HG03045 (cell line): Measurements from ENCODE around the gene TMCC2.
A peak's percentile ranks its signal among the peaks of the same experiment; 100 is the strongest.
"Not testable (repeated sequence)": the region's sequence is repeated elsewhere in the genome, so short reads cannot be mapped to it uniquely, and the experiment has no call there.

ENCODE experiments used
- ATAC-seq: cut with Tn5 transposase; IDR thresholded peaks from one replicate; pipeline ENCODE4 v1.9.1; 2021; ENCODE audit warnings: mild to moderate bottlenecking, moderate library complexity; ENCODE audit not compliant: unreplicated experiment

TMCC2 gene

DNA sequence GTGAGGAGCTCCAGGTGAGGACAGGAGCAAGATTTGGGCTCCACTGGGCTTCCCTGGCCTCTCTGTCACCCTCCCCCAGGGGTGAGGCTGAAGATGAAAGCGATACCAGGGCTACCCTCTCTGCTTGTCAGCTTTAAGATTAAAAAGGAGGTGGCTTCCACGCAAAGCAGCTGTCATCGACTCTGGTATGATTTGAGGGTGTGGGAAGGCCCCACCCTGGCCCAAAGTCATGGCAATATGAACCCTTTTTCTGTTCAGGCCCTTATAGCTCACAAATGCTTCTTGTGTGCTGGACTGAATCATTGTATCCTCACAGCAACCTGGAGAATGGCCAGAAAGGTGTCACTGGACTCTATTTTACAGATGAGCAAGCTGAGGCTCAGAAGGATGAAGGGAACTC, 52.2 kb downstream of the TMCC2 start:
- no peak for ATAC-seq

DNA sequence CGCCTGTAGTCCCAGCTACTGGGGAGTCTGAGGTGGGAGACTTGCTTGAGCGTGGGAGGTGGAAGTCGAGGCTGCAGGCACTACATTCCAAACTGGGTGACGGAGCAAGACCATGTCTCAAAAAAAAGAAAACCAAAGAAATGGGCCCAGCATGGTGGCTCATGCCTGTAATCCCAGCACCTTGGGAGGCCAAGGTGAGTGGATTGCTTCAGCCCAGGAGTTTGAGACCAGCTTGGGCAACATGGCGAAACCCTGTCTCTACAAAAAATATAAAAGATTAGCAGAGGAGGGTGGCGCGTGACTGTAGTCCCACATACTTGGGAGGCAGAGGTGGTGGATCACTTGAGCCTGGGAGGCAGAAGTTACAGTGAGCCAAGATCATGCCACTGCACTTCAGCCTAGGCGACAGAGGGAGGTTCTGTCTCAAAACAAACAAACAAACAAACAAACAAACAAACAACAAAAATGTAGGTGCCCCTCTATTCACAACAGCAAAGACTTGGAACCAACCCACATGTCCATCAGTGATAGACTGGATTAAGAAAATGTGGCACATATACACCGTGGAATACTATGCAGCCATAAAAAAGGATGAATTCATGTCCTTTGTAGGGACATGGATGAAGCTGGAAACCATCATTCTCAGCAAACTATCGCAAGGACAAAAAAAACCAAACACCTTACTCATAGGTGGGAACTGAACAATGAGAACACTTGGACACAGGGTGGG, 53.1 kb downstream of the TMCC2 start:
- ATAC-seq: not testable (repeated sequence)

DNA sequence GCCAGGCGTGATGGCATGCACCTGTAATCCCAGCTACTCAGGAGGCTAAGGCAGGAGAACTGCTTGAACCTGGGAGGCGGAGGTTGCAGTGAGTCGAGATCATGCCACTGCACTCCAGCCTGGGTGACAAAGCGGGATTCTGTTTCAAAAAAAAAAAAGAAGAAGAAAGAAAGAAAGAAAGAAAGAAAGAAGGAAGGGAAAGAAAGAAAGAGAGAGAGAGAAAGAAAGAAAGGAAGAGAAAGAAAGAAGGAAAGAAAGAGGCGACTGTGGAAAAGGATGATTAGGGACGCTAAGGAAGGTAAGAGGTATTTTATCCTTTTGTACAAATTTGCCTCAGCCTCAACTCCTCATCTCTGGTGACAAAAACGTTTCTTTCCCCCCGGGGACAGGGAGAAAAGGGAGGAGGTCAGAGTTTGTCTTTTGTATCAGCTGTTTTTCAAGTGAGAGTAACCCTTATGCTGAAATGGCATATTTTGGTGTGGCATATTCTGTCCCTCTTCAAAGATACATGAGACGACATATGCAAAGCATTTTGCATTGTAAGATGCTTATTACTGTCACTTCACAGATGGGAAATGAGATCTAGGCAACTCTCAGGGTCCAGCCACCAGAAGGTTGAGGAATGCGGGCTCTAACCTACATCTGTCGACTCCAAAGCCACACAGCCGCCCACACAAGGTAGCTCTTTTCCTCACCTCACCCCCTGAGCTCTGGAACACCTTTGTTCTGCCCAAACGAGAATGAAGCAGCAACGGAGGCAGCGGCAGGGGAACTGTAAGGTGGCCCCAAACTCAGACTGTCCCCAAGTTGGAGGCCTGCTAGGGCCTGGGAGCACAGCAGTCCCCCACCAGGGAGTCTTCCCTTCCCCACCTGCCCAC, 55.8 kb downstream of the TMCC2 start:
- ATAC-seq: no peak

DNA sequence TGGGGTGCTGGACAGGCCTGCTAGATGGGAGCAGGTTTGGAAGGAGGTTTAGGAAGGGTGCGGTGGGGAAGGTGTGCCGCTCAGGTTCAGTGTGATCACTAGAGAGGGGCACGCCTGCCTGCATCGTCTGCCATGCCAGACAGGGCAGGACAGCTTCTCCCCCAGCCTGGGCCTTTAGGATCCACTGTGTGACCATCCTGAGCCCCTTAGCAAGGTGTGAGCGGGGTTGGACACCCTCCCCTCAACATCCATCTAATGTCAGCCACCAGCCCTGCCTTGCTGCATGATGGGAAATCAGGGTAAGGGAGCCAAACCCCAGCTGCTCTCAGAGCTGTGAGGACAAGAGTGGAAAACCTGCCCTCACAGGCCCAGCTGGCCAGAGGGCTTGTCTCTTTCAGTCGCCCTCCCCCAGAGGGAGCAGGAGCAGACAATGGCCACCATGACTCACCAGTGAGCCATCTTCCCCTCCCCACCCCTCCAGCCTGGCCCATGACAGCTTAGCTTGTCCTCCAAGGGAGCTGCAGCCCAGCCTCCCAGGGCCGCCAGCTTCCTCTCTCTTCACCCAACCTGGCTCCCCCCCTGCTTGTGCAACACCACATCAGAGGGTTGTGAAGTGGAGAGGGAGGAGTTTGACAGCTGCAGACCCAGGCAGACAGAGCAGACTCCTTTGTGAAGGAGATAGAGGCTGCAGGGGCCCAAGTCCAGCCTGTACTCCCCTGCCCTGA, 56.8 kb downstream of the TMCC2 start:
- ATAC-seq: no peak

DNA sequence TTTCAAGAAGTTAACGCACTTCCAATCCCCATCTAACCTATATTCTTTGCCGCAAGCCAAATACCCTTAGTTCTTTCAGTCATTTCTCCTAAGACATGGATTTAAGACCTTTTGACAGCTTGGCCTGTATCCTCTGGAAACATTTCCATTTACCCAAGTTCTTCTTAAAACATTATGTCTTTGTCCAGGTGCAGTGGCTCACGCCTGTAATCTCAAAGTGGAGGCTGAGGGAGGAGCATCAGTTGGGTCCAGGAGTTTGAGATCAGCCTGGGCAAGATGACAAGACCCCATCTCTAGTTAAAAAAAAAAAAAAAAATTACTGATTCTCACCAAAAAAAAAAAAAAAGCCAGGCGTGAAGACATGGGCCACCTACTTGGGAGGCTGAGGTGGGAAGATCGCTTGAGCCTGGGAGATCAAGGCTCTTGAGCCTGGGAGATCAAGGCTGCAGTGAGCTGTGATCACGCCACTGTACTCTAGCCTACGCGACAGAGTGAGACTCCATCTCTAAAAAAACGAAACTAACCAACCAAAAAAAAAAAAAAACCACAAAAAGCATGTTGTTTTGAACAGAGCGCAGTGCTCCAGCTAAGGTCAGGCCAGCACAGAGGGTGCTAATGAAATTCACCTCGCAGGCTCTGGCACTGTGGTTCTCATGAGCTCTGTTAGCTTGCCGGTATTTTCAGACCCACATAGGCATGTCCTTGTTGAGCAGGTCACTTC, 57.8 kb downstream of the TMCC2 start:
- no peak for ATAC-seq

DNA sequence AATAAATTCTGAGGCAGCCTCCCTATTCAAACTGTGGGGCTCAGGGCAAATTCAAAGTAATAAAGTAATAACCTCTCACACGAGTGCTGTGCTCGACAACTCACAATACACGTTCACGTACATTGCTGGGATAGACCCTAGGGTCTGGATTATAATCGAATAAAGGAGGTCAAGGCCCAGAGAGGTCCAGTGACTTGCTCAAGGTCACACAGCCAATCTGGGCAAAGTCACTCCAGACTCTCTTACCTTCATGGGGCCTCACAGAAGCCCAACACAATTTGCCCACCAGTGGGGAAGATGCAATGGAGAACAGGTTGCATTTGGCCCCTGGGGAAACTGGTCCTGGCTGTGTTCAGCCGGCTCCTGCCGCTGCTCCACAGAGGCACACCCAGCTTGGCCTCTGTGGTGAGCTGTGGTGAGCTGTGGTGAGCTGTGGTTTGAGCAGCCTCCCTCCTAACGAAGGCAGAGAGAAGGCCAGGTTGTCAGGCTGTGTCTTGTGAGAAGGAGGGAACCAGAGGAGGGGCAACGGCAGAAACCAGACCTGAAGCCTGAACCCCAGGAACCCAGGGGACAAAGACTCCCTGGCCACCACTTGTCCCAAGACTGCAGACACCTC, 58.7 kb downstream of the TMCC2 start:
- ATAC-seq: no peak

DNA sequence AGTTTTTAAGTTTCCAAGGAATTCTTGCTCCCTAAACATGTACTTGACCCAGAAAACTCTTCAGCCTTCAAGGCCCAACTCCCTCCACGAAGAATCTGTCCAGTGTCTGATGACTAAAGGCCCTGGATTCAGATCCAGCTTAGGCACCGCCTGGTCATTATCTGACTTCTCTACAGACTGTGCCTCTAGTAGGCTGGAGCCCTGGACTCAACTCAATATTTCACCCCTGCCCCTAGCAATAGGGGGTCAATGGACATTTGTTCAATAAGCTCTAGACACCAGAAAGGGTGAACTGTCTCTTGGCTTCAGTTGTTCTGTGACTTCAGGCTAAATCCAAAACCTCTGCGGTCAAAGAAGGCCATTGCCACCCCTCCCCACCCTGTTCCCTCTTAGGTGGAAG, 59.3 kb downstream of the TMCC2 start:
- no peak for ATAC-seq

DNA sequence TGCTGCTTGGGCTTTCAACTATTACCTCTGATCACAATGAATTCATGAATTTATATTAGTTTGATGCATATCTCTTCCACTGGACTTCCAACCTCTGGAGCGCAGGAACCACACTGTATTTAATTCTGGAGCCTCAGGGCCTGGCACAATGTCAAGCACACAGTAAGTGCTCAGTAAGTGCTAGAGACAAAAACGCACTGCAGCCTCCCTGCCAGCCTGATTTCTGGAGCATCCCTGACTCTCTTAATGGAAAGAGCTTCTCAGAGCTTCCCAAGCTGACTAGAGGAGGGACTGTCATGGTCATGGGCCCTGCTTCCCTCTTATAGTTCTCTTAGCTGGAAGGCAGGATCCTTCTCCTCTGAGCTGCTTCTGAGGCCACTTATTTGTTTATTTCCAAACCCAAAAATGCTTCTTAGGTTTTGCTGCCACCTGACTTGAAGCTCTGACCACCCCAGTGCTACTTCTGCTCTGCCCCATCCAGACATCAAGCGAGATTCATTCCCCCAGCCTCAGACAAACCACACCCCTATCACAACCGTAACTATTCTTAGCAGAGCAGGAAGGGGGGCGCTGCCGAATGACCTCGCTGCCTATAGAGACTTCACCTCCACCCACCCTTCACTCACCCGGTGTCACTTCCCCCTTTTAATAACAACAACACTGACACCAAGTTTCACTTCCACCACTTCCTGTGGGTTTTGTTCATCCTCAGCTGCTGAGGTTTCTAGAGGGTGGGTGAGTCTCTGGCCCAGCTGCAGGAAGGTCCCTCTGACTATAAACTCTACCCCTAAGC, 60.2 kb downstream of the TMCC2 start:
- ATAC-seq: peak; percentile 81

DNA sequence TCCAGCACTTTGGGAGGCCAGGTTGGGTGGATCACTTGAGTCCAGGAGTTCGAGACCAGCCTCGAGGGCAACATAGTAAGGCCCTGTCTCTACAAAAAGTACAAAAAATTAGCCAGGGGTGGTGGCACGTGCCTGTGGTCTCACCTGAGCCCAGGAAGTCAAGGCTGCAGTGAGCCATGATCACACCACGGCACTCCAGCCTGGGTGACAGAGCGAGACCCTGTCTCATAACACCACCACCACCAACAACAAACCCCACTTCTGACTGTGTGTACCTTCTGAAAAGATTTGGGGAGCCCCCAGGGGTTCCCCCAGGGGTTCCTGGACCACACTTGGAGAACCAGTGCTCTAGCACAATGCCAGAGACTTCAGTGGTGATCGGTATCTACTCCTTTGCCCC, 63.9 kb downstream of the TMCC2 start:
- ATAC-seq: no peak

DNA sequence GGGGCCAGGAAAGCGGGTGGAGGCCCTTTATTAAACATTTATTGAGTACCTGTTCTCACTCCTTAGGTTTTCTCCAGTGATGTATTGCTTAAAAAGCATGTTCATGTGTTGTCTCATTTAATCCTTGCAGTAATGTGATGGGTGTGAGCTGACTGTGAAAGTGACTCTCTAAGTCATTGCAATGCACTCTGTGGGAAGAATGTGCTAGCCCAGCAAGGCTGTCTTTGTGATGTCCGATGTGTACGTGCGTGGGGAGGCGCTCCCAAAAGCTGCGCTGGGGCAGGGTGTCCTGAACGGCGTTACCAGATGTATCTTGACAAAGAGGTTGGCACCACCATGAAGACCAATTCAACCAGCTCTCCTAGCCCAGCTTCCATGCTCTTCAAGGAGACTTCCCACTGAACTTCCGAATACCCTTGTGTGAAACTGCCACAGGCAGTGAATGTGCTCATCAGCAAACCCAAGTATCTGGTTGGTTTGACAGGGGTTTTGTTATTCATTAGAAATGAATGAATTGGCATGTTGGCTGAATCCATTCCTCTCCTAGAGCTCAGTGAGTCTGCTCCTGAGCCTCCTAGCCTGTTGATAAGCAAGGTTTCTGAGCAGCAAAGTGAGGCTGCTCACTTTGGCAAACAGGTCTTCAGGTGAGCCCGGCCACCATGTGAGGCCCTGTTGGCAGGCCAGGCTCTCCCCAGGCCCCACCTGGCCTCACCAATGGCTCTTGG, 65.8 kb downstream of the TMCC2 start:
- ATAC-seq: no peak

DNA sequence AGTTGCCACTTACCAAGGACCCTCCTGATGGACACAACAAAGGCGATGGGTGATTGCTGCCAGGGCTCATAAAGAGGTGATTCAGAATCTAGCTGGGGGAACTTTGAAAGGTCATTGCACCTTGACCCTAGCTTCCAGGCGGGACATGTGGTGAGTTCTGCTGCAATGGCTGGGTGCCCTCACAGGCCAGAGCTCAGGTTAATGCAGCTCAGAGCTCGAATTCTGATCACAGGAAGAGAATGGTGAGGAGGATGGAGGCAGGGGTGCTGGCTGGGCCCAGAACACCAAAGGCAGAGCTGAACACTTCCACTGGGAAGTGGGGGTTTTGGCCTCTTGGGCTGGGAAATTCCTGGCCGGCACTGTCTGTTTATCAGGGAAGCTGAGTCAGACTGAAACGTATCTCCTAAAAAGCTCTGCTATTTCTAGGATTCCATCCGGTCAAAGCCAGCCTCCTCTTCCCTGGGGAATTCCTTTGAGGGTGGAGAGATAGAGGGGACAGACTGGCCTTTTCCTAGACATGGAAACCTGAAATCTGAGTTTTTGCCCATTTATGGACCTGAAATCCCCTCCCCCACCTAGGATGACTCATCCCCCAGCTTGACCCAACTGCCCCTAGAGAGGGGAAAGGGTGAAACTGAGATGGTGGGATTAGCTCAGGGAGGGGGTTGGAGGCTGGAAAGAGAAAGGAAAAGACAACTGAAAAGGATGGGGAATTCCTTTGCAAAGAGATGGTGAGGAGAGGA, 66.6 kb downstream of the TMCC2 start:
- no peak for ATAC-seq

DNA sequence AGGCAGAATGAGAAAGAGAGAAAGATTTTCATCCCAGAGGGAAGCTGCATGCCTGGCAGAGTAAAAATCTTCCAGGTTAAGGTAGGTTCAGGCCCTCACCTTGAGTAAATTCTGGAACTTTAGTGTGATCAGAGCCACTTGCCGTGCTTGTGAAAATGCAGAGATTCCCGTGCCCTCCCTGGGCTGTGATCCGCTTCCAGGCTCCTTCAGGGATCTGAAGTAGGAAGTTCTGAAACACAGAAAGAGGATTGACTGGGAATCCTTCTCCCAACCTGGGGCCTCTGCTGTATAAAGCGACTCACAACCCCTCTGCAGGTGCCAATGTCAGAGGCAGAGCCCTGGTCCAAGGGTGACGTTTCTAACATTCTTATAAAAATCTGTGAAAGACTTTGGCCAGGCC, 67.2 kb downstream of the TMCC2 start:
- no peak for ATAC-seq

DNA sequence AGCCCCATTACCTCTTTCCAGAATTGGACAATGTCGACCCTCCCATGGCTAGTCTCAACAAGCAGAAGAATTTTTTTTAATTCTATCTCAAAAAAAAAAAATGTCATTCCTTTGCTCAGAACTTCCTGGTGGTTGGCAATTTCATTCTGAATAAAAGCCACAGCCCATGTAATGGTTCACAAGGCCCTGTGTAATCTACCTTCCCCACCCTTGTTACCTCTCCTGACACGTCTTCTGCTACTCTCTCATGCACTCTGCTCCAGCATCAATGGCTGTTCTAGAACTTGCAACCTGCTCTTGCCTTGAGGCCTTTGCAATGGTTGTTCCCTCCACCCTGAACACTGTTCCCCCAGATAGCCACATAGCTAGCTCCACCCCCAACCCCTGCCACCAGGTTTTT, 68.4 kb downstream of the TMCC2 start:
- ATAC-seq: no peak

DNA sequence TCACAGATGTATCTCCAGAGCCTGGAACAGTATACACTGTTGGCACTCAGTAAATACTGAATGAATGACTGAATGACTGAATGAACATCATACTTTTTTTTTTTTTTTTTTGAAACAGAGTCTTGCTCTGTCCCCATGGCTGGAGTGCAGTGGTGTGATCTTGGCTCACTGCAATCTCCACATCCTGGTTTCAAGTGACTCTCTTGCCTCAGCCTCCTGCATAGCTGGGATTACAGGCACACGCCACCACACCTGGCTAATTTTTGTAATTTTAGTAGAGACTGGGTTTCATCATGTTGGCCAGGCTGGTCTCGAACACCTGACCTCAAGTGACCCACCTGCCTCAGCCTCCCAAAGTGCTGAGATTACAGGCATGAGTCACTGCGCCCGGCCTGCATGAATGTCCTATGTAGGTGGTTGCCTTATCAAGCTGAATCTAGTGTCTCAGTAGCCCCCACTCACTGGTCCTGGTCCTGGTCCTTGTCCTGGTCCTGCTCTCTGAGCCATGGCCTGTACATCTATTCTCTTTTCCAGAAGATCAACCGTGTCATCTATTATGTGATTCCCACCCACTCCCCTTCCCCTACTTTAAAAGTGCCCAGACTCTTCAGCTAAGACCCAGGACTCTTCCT, 69.9 kb downstream of the TMCC2 start:
- not testable (repeated sequence) for ATAC-seq

DNA sequence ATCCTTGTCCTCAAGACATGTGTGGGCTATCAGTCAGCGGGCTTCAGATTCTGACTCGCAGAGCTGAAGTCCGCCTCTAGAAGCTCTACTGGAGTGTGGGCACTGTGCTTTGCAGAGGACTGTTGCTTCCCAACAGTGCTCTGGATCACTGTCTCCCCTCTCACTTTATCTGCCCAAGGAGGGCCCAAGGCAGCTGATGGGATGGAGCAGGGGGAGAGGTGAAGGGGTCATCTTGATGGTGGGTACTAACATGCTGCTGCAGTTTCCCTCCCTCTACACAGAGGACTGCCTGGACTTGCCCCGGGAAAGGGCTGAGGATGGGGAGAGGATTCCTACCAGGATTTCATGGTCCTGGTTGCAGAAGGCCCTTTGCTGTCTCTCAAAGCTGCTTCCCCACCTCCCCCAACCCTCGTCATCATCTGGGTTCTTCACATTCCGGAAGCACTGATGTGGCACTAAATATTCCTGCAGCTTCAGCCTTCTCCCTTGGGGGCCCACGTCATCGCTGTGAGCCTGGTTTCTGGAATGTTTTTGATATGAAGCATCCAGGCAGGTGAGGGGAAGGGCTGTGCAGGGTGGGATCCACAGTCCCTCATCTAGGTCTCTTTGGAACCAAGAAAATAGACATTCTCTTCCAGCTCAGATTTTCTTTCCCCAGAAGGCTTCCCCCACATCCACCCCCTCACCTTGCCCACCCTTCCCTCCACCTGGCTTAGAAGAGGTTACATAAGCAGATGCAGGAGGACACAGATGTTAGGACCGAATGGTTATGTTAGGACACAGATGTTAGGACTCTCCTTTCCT, 70.6 kb downstream of the TMCC2 start:
- ATAC-seq: no peak

DNA sequence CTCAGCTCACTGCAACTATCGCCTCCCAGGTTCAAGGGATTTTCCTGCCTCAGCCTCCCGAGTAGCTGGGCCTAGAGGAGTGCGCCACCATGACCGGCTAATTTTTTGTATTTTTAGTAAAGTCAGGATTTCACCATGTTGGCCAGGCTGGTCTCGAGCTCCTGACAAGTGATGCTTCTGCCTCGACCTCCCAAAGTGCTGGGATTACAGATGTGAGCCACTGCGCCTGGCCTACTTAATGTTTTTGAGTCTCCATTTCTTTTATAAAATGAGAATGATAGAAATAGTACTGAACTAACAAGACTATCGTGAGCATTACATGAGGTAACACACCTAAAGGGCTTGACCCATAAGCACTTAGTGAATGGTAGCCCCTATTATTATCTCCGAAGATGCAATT, 72.4 kb downstream of the TMCC2 start:
- ATAC-seq: no peak

DNA sequence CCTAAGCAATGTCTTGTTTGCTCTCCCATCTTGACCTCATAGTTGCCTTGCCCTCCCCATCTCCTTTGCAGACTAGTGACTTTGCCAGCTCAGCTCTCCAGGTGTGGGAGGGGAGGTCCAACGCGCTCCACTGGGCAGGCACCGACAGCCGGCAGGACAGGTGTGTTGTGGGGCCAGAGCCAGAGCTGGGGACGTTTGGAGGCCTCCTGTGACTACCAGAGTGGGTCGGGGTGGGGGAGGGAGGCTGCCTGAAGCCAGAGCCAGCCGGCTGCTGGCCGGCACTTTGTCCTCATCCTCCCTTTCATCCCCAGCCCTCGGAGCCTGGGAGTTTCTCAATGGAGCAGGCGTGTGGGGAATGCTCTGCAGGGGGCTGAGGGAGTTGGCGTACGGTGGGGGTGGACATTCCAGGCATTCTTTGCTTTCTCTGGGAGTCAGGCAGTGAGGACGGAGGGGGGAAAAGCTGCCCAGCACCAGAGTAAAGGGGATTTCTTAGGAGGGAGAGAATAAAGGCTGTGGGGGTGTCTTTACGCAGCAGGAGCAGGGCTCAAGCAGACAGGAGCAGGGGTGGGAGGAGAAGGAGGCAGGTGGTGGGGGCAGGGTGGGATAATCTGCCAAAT, 73.6 kb downstream of the TMCC2 start:
- ATAC-seq: no peak
